Measurements from ENCODE around the gene TNFRSF19. TPM values are rescaled to one million over a fixed set of nuclear protein-coding genes. Genes with fewer than 3 reads are reported as not detected.

The TNFRSF19 gene
- total RNA-seq, 4 donors from 2014 or later, result 0.51 to 1.5 (median 1.0) TPM

GRCh38 chr13:23714672-23715071 is 144.5 kb downstream of the TNFRSF19 start:
- Histone ChIP-seq H3K9me3 (no peaks in the 10 kb centered on the region), H3K27me3 (no peaks in the 10 kb centered on the region), H3K36me3 (no peaks in the 10 kb centered on the region), H3K4me1 (no peaks in the 10 kb centered on the region), H3K4me3 (no peak overlapping the region), H3K27ac (no peak overlapping the region)
- intact Hi-C loops (cut with DNase I; ENCODE audit: low total_unique reads) (no loop called here), in situ Hi-C loops (cut with MboI; ENCODE audit: low sequenced_read_pairs in 4 of 4) (no loop called here)
- DNase-seq, result no peak
- no peak for ATAC-seq
- TF ChIP-seq POLR2A (IDR thresholded peaks at IDR 0.05) (no peak), CTCF (IDR thresholded peaks at IDR 0.05 in 4 of 5, conservative IDR thresholded peaks at IDR 0.05 in 1 of 5) (no peak)

- TF ChIP-seq CTCF (IDR thresholded peaks at IDR 0.05 in 4 of 5, conservative IDR thresholded peaks at IDR 0.05 in 1 of 5) (no peak), POLR2A (IDR thresholded peaks at IDR 0.05) (no peak)
- H3K9me3 ChIP-seq, result no peaks in the 10 kb centered on the region
- in situ Hi-C loops (cut with MboI; ENCODE audit: low sequenced_read_pairs in 4 of 4) (no loop called here), intact Hi-C loops (cut with DNase I; ENCODE audit: low total_unique reads) (no loop called here)
- no peaks in the 10 kb centered on the region for H3K4me1 ChIP-seq
- DNase-seq, result no peak
- no peak for ATAC-seq
- no peaks in the 10 kb centered on the region for H3K36me3 ChIP-seq
- H3K4me3 ChIP-seq, result no peak overlapping the region
- no peak overlapping the region for H3K27ac ChIP-seq
- no peaks in the 10 kb centered on the region for H3K27me3 ChIP-seq
Observed at GRCh38 chr13:23715092-23715761, 145.0 kb downstream of the TNFRSF19 start.

- no peak for TF ChIP-seq CTCF (IDR thresholded peaks at IDR 0.05 in 4 of 5, conservative IDR thresholded peaks at IDR 0.05 in 1 of 5)
- no peak for TF ChIP-seq POLR2A (IDR thresholded peaks at IDR 0.05)
- intact Hi-C loops (cut with DNase I; ENCODE audit: low total_unique reads) (no loop called here), in situ Hi-C loops (cut with MboI; ENCODE audit: low sequenced_read_pairs in 4 of 4) (no loop called here)
- no peaks in the 10 kb centered on the region for H3K27me3 ChIP-seq
- no peaks in the 10 kb centered on the region for H3K4me1 ChIP-seq
- H3K27ac ChIP-seq, result no peak overlapping the region
- no peak overlapping the region for H3K4me3 ChIP-seq
- DNase-seq (no peak), ATAC-seq (no peak)
- H3K36me3 ChIP-seq, result no peaks in the 10 kb centered on the region
- H3K9me3 ChIP-seq, result no peaks in the 10 kb centered on the region
Observed at GRCh38 chr13:23715762-23716235, 145.6 kb downstream of the TNFRSF19 start.

- Histone ChIP-seq H3K4me1 (no peaks in the 10 kb centered on the region), H3K9me3 (no peaks in the 10 kb centered on the region), H3K27ac (no peak overlapping the region), H3K27me3 (no peaks in the 10 kb centered on the region), H3K36me3 (no peaks in the 10 kb centered on the region), H3K4me3 (no peak overlapping the region)
- DNase-seq (no peak), ATAC-seq (no peak)
- in situ Hi-C loops (cut with MboI; ENCODE audit: low sequenced_read_pairs in 4 of 4) (no loop called here), intact Hi-C loops (cut with DNase I; ENCODE audit: low total_unique reads) (no loop called here)
- TF ChIP-seq CTCF (IDR thresholded peaks at IDR 0.05 in 4 of 5, conservative IDR thresholded peaks at IDR 0.05 in 1 of 5) (no peak), POLR2A (IDR thresholded peaks at IDR 0.05) (no peak)
Observed at GRCh38 chr13:23716401-23716800, 146.2 kb downstream of the TNFRSF19 start.

- ATAC-seq (no peak), DNase-seq (no peak)
- in situ Hi-C loops (cut with MboI; ENCODE audit: low sequenced_read_pairs in 4 of 4) (no loop called here), intact Hi-C loops (cut with DNase I; ENCODE audit: low total_unique reads) (no loop called here)
- H3K36me3 ChIP-seq, result no peaks in the 10 kb centered on the region
- no peaks in the 10 kb centered on the region for H3K9me3 ChIP-seq
- H3K27ac ChIP-seq, result no peak overlapping the region
- no peak for TF ChIP-seq CTCF (IDR thresholded peaks at IDR 0.05 in 4 of 5, conservative IDR thresholded peaks at IDR 0.05 in 1 of 5)
- no peak for TF ChIP-seq POLR2A (IDR thresholded peaks at IDR 0.05)
- no peak overlapping the region for H3K4me3 ChIP-seq
- H3K27me3 ChIP-seq, result no peaks in the 10 kb centered on the region
- H3K4me1 ChIP-seq, result no peaks in the 10 kb centered on the region
Observed at GRCh38 chr13:23718996-23719395, 148.8 kb downstream of the TNFRSF19 start.
